ENCODE data around the gene BNC1.

Gene BNC1, protein sequence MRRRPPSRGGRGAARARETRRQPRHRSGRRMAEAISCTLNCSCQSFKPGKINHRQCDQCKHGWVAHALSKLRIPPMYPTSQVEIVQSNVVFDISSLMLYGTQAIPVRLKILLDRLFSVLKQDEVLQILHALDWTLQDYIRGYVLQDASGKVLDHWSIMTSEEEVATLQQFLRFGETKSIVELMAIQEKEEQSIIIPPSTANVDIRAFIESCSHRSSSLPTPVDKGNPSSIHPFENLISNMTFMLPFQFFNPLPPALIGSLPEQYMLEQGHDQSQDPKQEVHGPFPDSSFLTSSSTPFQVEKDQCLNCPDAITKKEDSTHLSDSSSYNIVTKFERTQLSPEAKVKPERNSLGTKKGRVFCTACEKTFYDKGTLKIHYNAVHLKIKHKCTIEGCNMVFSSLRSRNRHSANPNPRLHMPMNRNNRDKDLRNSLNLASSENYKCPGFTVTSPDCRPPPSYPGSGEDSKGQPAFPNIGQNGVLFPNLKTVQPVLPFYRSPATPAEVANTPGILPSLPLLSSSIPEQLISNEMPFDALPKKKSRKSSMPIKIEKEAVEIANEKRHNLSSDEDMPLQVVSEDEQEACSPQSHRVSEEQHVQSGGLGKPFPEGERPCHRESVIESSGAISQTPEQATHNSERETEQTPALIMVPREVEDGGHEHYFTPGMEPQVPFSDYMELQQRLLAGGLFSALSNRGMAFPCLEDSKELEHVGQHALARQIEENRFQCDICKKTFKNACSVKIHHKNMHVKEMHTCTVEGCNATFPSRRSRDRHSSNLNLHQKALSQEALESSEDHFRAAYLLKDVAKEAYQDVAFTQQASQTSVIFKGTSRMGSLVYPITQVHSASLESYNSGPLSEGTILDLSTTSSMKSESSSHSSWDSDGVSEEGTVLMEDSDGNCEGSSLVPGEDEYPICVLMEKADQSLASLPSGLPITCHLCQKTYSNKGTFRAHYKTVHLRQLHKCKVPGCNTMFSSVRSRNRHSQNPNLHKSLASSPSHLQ

DNA sequence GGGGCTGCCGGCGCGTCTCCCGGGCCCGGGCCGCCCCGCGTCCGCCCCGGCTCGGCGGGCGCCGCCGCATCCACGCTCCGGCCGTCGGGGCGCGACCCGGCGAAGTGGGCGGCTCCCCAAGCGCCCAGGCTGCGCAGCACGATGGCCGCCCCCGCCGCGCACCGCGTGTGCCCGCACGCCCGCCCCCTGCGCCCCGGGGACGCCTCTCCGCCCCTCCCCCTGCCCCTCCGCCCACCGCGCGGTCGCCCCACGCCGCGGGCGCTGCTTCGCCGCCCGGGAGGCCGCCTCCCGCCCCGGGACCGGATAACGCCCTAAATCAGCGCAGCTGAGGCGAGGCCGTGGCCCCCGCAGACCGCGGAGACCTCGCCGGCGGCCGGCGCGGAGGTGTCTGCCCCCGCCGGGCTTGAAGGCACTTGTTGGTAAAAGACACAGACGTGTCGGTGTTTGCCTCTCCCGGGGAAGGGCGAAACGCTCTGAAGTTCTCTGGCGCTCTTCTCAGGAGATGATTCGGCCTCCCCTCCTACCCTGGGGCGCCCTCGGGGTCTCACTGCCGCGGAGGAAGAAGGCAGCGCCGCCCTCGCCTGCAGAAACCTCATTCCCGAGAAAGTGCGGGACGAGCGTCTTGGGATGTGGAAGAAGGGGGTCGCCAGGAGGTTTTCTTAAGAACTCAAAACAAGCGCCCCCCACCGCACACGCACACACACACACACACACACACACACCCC, at the start of gene BNC1:
BNC1 (minus strand) TSS at position 106 of the 725 bp plus-strand sequence; CDS start at position 70, 36 bp downstream.
- DNase-seq = no peak

DNA sequence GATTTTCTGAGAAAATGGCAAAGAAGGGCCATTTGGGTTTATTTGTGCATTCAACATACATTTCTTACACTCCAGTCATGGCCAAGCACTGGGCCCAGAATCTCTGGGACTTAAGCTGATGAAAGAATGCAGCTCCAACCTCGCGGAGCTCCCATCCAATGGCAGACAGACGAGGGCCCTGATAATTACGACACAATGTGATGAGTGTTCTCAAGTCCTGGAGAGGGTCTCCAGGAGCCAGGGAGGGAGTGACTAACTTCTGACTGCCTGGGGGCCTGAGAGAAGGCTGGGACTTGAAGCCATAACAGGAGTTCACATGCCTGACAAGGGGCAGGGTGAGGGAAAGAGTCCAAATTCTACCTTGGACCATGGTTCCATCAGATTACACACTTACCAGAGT, 42.6 kb upstream of the BNC1 start:
- DNase-seq = no peak

DNA sequence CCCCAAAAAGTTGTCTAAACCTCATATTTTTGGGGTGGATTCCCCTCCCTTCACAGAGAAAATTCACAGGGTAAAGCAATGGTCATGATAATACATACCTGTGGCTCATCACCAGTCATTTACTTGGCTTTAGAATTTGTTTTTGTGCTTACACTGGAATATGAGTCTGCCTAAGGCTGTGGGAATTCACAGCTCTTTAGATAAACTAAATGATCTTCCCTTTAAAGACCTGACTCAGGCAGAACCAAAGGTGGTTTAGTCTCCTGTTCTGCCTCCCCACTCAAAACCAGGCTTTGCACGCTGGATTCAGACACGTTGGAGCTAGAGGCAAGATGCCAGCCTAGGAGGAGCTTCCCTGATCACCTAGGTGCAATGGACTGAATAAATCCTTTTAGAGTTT, 40.3 kb upstream of the BNC1 start:
- DNase-seq = no peak

DNA sequence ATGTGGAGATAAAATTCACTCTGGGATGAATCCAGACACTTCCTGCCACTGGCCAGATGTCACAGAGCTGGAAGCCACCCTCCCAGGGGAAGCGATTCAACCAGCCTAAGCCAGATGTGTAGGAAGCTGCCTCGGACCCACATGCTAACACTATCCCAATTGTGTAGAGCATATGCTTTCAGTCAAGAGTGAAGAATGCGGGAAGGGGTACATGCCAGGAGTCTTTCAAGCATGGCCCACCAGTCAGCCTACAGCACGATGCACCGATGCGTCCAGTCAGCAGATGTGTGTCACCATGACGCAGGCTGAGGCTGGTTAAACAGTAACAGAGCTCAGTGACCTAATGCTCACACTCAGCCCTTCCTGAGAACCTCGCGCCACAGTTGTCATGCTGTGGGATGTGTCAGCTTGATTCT, 38.8 kb upstream of the BNC1 start:
- DNase-seq = no peak

DNA sequence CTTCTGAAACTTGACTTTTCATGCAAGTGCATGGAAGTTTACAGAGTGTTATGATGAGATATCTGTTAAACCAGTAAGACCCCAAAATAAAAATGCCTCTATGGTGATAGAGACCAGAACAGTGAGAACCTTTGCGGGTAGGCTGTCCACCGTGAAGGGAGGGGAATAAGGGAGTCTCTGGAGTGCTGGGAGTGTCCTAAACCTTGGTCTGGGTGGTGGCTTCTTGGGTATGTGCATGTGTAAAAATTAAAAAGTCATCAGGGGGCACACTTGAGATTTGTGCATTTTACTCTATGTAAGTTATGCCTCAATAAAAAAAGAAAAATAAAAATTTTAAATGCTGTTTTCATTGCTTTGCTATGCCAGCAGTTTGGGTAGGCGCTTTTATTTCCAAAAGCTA, 38.2 kb upstream of the BNC1 start:
- no peak for DNase-seq

DNA sequence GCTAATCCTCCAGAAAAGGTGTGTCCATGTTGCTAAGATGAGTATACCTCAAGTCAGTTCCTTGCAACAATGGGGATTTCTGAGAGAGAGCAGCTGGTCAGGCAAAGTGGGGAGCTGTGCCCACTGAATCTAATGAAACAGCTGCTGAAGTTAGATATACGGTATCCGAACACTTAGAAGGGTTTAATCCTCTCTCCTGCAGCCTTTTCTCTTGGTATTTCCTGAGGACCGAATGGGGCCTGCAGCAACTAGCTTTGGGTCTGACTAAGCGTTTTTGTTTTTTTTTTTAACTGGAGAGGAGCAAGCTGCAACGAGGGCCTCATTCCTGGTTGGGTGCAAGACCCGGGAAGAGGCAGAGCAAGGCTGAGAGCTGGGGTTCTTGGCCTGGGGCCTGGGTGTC, 37.6 kb upstream of the BNC1 start:
- no peak for DNase-seq

DNA sequence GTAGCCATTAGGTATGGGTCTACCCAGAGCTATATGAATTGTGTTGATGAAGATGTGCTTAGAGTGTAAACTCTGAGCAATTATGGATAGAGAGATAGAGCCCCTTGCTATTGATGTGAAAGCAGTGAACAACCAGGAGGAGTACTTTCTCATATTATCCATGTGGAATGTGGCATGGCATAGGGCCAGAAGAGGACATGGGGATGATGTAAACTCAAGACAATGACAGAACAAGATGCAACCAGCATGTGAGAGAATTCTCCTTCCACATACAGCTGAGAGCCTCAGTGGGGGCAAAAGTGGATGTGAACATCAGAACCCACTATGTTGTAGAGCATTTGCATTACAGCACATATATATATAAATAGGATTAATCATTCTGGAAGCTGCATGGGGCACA, 36.4 kb upstream of the BNC1 start:
- DNase-seq = no peak

DNA sequence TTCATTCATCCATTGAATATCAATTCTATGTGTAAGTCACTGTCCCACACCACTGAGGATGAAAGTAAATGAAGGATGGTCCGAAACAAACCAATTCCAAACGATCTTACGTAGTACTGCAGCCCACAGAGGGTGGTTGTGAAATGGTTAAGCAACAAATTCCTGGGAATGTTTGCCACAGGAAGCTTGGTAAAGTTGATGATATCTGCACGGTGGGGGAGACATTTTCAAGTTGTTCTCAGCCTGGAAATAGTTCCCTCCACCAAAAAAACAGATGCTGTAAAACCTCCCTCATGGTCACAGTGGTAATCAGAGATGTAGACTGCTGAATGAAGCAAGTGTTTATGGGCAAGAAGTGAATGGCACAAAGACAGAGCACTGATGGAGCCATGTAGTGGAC, 35.9 kb upstream of the BNC1 start:
- no peak for DNase-seq

DNA sequence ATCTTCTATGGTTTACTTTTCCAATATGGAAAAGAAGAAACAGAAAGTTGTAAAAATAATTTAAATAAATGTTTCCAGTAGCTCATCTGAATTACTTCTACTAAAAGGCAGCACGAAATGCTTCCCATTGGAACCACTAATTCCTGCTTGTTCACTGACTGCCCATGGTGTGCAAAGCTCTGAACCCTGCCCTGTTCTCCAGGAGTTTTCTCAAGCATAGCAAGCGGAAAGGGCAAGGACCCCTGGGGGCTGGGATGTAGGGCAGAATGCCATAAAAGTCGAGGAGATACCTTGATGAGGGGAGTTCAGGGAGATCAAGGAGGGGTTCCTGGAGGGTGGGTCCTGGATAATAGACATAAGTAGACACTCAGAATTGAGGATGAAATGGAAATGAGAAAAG, 35.3 kb upstream of the BNC1 start:
- DNase-seq = no peak

DNA sequence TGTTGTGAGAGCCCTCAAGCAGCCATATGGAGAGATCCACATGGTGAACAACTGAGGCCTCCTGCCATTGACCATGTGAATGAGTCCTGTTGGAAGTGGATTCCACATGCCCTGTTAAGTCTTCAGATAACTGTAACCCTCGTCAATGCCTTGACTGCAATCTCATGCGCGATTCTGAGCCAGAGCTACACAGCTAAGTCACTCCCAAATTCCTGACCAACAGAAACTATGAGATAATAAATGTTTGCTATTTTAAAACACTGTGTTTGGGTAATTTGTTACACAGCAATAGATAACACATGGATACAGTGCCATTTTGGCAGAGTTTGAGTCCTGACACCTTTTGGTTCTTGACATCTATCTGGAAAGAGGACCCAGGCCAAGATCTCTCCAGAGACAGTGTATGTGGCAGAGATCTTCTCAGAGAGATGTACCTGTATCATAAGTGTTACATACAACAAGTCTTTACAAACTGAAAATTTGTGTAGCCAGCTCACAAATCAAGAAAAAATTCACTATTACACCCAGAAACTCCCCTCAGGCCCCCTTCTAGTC, 34.5 kb upstream of the BNC1 start:
- DNase-seq = no peak

DNA sequence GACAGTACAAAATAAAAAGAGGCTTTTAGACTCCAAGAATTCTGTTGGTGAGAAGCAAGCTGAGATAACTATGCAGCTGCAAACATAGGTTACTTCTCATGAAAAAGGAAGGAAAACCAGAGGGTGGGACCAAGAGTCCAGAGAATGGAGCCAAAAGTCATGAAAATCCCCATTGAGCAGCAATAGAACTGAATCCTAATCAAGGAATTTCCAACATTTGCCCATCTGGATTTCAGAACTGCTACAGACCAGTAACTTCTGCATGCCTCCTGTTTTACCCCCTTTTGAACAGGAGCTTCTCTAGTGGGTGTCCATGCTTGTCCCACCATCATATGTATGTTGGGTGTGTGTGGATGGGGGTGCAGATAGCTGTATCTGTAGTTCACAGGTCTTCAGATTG, 33.6 kb upstream of the BNC1 start:
- DNase-seq = no peak

DNA sequence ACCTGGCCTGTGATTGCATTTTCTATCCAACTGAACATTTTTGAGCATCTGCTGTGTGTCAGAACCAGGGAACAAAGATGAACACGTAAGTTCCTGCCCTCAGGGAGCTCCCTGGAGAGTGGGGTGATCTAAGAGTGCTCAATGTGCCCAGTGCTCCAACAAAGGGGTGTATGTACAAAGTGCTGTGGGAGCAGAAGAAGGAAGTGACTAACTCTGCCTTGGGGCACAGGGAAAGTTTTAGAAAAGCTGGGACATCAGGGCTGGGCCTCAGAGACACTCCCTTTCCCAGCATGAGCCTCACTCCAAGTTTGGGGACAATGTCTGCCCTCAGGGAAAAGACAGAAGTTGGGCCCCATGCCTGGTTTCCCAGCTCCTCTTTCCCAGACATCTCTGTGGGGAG, 27.6 kb upstream of the BNC1 start:
- no peak for DNase-seq

DNA sequence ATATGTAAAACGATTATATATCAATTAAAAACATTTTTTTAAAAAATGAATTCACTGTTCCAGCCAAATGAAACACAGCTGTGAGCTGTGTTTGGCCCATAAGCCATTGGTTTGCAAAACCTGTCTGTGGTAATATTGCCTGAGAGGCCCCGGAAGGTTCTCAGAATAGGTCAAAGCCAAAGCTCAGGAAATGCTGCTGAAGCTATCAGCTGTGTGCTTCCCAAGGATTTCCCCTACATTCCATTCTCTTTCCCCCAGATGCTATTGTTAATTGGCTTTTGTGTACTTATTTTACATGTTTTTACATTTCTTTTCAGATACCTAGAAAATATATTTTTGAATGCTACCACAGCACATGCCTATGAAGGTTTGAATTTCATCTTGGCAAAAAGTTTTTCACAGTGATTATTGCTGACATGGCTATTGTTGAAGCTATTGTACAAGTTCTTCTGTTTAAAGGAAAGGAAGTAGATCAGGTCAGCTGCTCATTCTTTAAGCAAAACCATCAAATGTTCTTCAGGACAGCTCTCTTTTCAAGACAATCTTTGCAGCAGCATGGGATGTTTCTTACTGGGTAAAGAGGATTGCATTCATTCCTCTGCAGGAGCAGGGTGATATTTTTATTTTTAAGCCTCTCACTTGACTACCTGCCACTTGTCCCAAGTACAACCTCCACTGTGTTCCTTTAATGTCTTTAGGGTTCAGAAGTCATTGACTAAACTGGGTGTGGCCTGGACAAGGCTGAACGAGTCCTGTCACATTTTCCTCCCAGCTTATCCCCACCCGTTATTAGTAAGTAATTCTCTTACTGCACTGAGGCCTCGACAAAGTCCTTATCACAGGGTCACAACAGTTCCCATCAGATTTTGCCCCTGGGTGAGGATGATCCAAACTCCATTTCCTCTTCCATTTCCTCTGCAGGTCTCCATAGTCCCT, 26.3 kb upstream of the BNC1 start:
- DNase-seq = no peak

DNA sequence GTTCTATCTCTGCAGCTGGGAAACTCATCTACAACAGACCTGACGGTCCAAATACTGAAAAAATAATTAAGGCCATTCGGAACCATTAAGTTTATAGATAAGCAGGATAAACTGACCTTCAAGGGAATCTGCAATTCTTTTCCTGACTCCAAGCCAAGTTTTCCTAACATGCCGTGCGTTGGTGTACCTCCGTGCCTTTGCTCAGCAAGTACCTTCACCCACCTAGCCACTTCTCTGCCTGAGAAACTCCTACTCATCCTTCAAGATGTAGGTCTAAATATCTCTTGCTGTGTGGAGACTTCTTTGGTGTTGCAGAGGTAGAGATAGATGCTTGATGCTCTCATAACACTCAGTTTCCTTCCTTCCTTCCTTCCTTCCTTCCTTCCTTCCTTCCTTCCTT, 24.2 kb upstream of the BNC1 start:
- no peak for DNase-seq

DNA sequence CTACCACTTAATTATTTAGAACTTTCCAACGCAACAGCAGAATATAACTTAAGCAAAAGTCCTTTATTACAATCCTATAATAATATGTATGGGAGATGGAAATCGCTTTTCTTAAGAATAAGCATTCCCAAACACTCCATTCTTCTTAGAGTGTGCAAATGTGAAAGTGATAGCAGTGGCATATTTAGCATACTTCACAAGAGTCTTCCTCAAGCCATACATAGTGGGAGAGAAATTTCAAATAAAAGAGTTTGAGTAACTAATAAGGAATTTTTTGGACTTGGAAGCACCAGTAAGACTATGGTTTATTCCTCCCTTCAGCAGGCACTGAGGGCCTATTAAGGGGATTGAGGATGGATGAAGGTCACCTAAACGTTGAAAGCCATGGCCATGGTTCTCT, 22.1 kb upstream of the BNC1 start:
- DNase-seq = no peak

DNA sequence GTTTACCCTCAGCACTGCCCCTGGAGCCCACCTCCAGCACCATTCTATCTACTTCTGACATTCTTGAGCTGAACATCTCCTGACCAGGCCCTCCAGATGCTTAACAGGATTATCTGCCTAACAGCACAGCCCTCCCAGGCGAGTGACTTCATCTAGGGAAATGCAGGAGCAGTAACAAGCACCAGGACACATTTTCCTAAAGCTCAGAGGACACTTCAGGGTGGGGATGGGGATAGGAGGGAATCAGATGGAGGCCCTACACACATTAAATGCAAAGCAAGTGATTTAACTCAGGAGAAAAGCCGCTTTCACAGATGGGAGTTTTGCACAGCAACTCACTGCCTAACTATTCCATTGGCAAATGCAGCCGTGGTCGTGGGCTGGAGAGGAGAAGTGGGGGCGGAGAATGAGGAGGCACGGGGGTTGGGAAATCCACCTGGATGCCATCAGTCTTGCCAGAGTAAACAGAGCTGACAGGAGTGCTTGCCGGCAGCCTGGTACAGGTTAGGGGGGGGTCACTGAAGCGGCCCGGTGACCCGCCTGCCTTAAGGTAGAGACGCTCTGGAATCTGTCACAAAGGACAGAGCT, 21.3 kb upstream of the BNC1 start:
- DNase-seq = no peak

DNA sequence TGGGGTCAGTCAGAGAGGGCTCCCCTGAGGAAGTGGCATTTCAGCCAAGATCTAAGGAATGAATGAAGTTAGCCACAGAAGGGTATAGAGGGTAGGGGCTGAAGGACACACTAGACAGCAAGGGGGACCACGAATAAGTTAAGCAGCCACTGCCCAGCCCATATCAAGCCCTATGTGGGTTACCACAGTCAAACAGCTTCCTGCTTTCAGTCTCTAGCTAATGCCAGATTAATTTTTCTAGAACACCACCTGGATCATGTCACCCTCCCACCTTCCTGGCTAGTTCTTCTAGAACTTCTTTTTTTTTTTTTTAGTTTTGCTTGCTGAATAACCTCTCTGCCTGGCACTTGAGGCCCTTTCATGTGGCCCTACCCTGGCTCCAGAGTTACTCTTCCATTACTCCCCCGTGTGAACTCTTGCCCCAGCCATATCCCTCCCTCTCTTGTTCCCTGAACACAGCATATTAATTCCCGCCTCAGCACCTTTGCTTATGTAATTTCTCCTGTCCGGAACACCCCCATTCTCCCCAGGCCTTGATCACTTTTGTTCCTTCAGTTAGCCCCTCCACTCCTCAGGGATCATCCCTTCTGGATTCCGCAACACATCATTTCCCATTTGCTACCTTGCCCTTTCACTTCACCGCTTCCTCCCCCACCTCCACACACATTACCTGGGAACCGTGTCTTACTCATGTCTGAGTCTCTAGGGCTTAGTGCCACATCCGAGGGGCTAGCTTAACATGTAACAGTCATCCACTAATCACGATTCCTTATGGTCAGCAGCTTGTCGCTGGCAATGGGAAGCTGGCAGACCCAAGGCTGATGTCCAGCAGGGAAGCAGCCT, 20.6 kb upstream of the BNC1 start:
- no peak for DNase-seq

DNA sequence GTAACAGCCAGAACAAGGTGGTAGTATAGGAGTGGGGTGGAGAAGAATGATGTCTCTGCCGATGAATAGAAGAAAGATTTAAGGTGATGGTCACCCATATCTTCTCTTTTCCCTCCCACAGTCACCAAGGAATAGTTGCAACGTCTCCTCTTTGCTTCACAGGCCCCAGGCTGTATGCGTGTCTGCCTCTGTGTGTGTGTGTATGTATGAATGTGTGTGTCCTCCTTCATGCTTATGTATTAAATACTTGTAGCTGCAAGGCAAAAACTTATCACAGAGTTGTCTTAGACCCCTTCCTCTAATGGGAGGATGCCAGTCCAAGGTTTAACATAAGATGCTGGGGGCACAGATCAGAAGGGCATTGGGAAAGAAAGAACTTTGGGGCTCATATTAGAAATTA, 19.1 kb upstream of the BNC1 start:
- DNase-seq = no peak

DNA sequence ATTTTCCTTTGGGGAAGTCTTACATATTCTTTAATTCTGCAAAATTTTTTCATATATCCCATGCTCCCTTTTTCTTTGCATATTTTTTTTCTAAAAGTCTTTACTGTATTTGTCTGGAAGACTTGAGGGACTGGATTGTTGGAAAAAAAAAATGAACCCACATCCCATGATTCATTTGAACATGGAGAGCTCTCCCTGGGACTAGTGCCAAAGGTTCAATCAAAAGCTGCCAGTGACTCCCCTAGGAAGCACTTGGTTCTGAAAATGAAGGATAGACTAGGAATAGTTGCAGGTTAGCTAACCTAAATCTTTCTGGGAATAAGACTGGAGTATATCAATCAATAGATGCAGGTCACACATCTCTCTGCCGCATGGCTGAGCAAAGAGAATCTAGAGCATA, 16.4 kb upstream of the BNC1 start:
- DNase-seq = no peak

DNA sequence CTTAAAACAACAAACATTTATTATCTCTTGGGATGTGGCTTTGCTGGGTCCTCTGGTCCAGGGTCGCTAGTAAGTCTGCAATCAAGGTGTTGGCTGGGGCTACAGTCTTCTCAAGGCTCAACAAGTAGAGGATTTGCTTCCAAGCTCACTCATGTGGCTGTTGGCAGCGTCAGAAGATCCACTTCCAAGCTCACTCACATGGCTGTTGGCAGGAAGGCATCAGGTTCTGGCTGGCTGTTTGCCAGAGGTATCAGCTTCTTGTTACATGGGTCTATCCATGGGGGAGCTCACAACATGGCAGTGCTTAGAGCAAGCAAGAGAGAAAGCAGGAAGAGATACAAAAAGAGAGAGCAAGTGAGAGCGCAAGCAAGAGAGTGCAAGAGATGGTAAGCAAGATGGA, 15.0 kb upstream of the BNC1 start:
- no peak for DNase-seq

DNA sequence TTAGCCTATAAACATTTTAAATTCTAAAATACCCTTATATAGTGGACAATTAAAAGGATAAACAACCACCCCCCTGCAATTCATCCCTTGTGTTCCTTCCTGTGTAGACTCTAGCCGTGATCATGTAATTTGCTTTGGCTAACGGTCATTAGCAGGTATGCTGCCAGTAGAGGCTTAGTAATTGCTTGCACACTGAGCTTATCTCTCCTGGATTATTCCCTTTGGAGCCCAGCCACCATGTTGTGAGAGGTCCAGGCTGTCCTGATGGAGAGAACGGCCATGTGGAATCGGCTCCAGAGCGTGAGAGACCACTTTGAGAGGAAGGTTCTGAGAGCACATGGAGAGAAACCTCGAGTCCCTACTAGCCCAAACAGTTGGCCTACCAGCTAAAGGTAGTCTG, 11.0 kb upstream of the BNC1 start:
- DNase-seq = no peak
